22Rv1 (cell line): ENCODE data around the gene AATF.

Experiments used
- H3K27ac ChIP-seq: fragments of 450-650 bp; 2 replicates; pipeline ENCODE4 v1.5.1; 2017
- ZFX ChIP-seq: fragments of 450-650 bp; IDR thresholded peaks from 2 replicates; pipeline ENCODE4 v1.6.1; 2017; ENCODE audit warnings: antibody characterized with exemption, borderline replicate concordance
- TF ChIP-seq, protein P1 (sequence below): fragments of 450-650 bp; IDR thresholded peaks from 2 replicates; pipeline ENCODE4 v1.5.1; 2017; ENCODE audit warnings: mild to moderate bottlenecking

The AATF gene

DNA sequence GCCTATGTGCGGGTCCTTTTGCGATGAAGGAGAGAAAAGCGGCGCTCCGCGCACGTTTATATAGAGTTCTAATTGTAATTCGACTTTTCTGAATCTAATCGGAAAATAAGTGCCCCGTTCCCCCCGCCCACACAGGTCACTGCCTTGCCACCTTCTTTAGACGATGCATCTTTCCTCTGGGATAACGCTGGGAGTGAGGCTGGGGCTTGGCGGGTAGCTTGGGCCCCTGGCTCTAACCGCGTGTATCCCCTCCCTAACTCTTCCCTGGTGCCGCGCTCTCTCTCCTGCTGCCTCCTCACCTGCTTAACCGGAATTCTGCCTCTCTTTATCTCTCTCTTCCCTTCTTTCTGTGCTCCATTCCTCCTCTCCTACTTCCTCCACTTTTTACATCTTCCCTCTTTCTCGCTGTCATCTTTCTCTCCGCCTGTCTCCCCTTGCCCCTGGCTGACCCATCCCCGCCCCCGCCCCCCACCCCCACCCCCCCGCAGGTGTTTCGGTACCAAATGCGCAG lies 8.9 kb upstream of the AATF start:
- no peak for TF ChIP-seq ZFX
- TF ChIP-seq, protein P1, sequence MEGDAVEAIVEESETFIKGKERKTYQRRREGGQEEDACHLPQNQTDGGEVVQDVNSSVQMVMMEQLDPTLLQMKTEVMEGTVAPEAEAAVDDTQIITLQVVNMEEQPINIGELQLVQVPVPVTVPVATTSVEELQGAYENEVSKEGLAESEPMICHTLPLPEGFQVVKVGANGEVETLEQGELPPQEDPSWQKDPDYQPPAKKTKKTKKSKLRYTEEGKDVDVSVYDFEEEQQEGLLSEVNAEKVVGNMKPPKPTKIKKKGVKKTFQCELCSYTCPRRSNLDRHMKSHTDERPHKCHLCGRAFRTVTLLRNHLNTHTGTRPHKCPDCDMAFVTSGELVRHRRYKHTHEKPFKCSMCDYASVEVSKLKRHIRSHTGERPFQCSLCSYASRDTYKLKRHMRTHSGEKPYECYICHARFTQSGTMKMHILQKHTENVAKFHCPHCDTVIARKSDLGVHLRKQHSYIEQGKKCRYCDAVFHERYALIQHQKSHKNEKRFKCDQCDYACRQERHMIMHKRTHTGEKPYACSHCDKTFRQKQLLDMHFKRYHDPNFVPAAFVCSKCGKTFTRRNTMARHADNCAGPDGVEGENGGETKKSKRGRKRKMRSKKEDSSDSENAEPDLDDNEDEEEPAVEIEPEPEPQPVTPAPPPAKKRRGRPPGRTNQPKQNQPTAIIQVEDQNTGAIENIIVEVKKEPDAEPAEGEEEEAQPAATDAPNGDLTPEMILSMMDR = no peak
- H3K27ac ChIP-seq = no peak overlapping the region

GRCh38 chr17:36940313-36941264 lies 8.2 kb upstream of the AATF start:
- no peak overlapping the region for H3K27ac ChIP-seq
- no peak for TF ChIP-seq ZFX
- TF ChIP-seq, protein P1 = no peak

- TF ChIP-seq, protein P1 = no peak
- no peak overlapping the region for H3K27ac ChIP-seq
These were observed 7.3 kb upstream of the AATF start for GRCh38 chr17:36941265-36942010.

- H3K27ac ChIP-seq = no peak overlapping the region
- TF ChIP-seq, protein P1 = no peak
- TF ChIP-seq ZFX = no peak
These were observed 6.6 kb upstream of the AATF start for GRCh38 chr17:36942019-36942599.

DNA sequence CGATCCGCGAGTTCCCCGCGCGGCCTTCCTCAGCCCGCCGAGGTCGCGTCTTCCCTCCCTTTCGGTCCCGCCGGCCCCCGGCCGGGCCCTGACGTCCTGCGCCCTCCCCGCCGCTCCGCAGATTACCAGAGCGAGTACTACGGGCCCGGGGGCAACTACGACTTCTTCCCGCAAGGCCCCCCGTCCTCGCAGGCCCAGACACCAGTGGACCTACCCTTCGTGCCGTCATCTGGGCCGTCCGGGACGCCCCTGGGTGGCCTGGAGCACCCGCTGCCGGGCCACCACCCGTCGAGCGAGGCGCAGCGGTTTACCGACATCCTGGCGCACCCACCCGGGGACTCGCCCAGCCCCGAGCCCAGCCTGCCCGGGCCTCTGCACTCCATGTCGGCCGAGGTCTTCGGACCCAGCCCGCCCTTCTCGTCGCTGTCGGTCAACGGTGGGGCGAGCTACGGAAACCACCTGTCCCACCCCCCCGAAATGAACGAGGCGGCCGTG lies 6.1 kb upstream of the AATF start:
- TF ChIP-seq ZFX = no peak
- TF ChIP-seq, protein P1 = no peak
- no peak overlapping the region for H3K27ac ChIP-seq

- no peak for TF ChIP-seq ZFX
- TF ChIP-seq, protein P1 = no peak
- no peak overlapping the region for H3K27ac ChIP-seq
These were observed 5.2 kb upstream of the AATF start for GRCh38 chr17:36943250-36944191.
